A673 (cell line): ENCODE data around the gene ZNF718.

Experiments
- EZH2 ChIP-seq: fragments of 200-600 bp; sonication (generic); IDR thresholded peaks from 2 replicates; pipeline ENCODE4 v1.6.1; 2017; ENCODE audit warnings: borderline replicate concordance, low read depth, mild to moderate bottlenecking, mixed read lengths, antibody characterized with exemption, low read length; ENCODE audit not compliant: poor library complexity, severe bottlenecking
- TF ChIP-seq, protein P1 (sequence below): fragments of 300-800, 200-600 bp; sonication (generic); conservative IDR thresholded peaks from 2 replicates; pipeline ENCODE4 v1.5.1; 2017; ENCODE audit warnings: low read depth, mild to moderate bottlenecking, antibody characterized with exemption, low read length, moderate library complexity, mixed read lengths

DNA sequence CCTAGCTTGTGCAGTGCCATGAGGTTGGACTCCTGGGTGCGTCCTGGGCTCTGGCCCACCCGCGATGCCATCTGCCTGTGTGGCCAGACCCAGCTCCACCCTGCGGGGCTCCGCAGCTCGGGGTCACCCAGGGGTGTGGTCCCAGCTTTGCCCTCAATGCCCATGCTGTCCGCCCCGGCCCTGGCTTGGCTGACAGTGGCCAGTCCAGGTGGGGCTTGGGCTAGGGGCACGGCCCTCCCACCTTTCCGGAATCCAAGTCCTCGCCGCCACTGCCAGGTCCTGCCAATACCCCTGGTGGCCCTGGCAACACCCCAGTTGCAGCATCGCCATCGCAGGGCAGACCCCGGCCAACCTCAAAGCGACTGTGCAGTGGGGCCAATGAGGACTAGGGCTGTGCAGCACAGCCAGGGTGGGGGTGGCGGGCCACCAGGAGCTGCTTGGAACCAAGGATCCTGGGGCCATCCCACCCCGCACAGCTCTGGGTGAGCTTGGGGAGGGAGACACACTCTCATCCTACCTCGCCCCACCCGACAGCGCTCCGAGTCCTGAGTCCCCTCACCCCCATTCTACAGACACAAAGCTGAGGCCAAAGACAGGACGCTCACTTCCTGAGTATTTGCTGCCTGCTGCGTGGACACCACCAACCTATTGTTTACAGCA lies 80.9 kb downstream of the ZNF718 start:
- TF ChIP-seq, protein P1, sequence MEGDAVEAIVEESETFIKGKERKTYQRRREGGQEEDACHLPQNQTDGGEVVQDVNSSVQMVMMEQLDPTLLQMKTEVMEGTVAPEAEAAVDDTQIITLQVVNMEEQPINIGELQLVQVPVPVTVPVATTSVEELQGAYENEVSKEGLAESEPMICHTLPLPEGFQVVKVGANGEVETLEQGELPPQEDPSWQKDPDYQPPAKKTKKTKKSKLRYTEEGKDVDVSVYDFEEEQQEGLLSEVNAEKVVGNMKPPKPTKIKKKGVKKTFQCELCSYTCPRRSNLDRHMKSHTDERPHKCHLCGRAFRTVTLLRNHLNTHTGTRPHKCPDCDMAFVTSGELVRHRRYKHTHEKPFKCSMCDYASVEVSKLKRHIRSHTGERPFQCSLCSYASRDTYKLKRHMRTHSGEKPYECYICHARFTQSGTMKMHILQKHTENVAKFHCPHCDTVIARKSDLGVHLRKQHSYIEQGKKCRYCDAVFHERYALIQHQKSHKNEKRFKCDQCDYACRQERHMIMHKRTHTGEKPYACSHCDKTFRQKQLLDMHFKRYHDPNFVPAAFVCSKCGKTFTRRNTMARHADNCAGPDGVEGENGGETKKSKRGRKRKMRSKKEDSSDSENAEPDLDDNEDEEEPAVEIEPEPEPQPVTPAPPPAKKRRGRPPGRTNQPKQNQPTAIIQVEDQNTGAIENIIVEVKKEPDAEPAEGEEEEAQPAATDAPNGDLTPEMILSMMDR: no peak
- TF ChIP-seq EZH2: no peak
